HG02840 (cell line): ENCODE data around the gene PSMB1.
"Not testable (repeated sequence)": the region's sequence is repeated elsewhere in the genome, so short reads cannot be mapped to it uniquely, and the experiment has no call there.

Experiments
- ATAC-seq: cut with Tn5 transposase; IDR thresholded peaks from one replicate; pipeline ENCODE4 v1.9.1; 2021; ENCODE audit warnings: mild to moderate bottlenecking, moderate library complexity, moderate number of reproducible peaks; ENCODE audit not compliant: unreplicated experiment, low FRiP score

Gene PSMB1

GRCh38 chr6:170504479-170504878, 48.6 kb downstream of the PSMB1 start:
- ATAC-seq = no peak

DNA sequence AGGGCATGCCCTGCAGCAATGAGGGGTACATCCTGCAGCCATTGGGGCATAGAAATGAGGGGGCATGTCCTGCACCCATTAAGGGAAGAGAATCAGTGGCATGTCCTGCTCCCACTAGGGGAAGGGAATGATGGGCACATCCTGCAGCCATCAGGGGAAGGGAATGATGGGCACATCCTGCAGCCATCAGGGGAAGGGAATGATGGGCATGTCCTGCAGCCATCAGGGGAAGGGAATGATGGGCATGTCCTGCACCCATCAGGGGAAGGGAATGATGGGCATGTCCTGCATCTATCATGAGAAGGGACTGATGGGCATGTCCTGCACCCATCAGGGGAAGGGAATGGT, 49.7 kb downstream of the PSMB1 start:
- ATAC-seq = no peak

- ATAC-seq = not testable (repeated sequence)
Measured at GRCh38 chr6:170502733-170503413, 50.2 kb downstream of the PSMB1 start.

DNA sequence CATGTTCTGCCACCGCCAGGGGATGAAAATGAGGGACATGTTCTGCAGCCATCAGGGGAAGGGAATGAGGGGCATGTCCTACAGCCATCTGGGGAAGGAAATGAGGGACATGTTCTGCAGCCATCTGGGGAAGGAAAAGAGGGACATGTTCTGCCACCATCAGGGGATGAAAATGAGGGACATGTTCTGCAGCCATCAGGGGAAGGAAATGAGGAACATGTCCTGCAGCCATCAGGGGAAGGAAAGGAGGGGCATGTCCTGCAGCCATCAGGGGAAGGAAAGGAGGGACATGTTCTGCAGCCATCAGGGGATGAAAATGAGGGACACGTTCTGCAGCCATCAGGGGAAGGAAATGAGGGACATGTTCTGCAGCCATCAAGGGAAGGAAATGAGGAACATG, 50.8 kb downstream of the PSMB1 start:
- not testable (repeated sequence) for ATAC-seq

- ATAC-seq = no peak
Measured at GRCh38 chr6:170500955-170501590, 52.0 kb downstream of the PSMB1 start.

DNA sequence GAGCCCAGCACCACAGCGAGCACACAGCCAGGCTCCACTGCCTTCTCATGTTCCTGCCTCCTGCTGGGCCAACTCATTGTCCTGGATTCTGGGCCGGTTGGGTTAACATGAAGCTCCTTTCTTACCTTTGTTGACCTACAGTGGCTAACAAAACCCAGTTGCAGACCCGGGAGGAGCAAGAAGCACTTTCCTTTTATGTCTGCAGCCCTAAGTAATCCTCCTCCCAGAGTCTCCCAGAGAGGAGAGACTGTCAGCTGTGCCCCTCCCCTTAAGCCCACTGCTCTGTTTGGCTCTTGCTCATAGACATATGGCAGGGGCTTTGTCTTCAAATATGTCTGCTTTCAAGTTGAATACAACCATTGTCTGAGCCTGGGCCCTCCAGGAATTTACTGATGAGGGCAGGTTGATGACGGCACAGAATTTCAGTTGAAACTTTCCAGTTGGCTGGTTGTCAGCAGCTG, 55.2 kb downstream of the PSMB1 start:
- ATAC-seq = no peak

GRCh38 chr6:170493354-170493753, 59.8 kb downstream of the PSMB1 start:
- ATAC-seq = no peak

- no peak for ATAC-seq
Measured at GRCh38 chr6:170490259-170490658, 62.8 kb downstream of the PSMB1 start.

DNA sequence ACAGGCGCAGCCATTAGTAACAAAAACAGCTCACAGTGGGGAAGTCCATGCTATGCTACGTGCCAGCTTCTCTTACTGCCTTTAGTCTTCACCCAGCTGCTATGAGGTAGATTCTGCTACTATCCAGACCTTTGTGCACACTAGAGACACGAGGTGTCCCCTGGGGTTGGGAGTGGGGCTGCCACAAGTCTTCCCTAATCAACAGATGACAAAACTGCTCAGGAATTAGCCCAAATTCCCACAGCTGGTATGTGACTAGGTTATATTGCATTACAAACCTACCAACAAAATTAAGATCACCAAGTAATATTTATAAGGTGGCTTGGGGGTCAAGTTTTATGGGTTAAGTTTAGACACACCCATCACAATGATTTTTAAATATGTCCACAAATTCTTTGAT, 63.3 kb downstream of the PSMB1 start:
- ATAC-seq = no peak

- no peak for ATAC-seq
Measured at GRCh38 chr6:170487707-170488329, 65.3 kb downstream of the PSMB1 start.

DNA sequence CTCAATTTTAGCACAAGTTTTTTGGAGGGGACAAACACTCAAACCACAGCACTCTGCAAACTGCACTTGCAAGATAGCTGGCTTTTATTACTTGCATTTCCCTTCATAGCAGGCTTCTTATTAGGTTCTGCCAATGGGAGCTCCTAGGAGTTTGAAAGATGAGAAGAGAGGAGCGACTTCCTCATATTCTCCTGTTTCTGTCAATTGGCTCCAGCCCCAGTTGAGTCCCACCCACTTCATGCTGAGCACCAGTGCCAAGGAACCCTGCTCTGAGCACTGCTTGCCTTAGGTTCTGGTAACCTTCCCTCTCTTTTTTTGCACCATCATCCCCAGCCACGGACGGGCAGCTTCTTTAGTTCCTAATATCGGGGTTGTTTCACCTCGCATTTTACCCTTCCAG, 67.9 kb downstream of the PSMB1 start:
- no peak for ATAC-seq
